ENCODE data around the gene SDHAF2.

- TF ChIP-seq POLR2A (IDR thresholded peaks at IDR 0.05) (no peak), CTCF (IDR thresholded peaks at IDR 0.05) (no peak), EP300 (IDR thresholded peaks at IDR 0.05) (no peak)
Observed at GRCh38 chr11:61486011-61486620, 56.2 kb downstream of the SDHAF2 start.

Data from upper lobe of left lung (tissue), 4 donors.